ENCODE data around the gene PTPRT. TPM values are rescaled to one million over a fixed set of nuclear protein-coding genes. Genes with fewer than 3 reads are reported as not detected.

Gene PTPRT
- polyA plus RNA-seq, 1 donor from 2014 or later: not detected

DNA sequence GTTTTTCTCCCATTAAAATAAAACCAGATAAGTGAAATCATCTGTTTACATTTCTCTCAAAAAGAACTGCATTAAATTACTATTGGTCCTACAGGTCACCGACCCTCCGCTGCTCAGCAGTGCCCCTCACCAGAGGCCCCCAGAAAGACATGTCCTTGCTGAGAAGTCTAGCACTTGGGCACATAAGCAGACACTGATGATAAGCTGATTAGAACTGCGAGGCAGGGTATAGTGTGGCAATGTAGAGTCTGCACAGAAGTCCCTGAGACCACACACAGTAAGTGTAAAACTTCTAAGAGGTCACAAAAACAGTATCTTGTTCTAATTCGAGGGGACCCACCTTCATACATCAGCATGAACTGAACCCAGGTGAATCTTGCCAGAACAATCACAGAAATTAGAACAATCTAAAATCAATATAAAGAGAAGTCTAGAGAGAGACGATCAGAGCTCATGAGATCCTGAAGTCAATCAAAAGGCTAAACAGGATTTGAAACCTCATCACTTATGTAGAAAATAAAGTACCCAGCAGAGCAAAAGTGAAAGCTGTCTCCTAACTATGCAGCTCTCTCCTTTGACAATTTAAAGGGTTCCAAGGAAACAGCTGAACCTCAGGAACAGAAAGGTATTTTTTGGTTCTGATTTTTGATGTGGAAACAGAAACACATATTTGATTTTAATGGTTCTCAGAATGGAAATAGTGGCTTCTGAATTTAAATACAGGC is 182.9 kb downstream of the PTPRT start:
- Mint-ChIP-seq H3K27me3 (peaks cover 2% of the 10 kb centered on the region), H3K4me3 (no peak overlapping the region), H3K9me3 (peaks cover 0 to 3% (median 0%) of the 10 kb centered on the region in 3 donors), H3K36me3 (peaks cover 4% of the 10 kb centered on the region), H3K27ac (no peak overlapping the region), H3K4me1 (no peaks in the 10 kb centered on the region)

DNA sequence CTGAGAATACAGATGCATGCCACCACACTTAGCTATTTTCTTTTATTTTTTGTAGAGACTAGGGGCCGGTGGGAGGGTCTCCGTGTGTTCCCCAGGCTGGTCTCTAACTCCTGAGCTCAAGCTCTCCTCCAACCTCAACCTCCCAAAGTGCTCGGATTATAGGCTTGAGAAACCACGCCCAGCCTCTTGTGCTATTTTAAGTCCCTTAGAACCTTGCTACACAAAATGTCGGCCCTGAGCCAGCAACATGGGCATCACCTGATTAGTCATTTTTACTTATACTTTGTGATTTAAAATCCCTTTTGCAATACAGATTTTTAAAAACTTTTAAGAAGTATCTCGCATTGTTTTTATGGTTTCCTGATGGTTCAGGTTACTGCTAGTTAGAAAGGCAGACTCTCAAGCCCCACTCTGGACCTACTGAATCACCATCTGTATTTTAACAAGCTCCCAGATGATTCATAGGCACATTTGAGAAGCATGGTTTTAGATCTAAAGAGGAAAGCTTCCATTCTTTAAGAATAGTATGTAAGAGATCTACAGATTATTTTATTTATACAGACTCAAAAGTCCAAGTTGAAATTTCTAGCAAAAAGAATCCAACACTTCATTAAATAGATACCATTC is 186.3 kb downstream of the PTPRT start:
- H3K36me3 Mint-ChIP-seq: peaks cover 1% of the 10 kb centered on the region
- no peak overlapping the region for H3K4me3 Mint-ChIP-seq

DNA sequence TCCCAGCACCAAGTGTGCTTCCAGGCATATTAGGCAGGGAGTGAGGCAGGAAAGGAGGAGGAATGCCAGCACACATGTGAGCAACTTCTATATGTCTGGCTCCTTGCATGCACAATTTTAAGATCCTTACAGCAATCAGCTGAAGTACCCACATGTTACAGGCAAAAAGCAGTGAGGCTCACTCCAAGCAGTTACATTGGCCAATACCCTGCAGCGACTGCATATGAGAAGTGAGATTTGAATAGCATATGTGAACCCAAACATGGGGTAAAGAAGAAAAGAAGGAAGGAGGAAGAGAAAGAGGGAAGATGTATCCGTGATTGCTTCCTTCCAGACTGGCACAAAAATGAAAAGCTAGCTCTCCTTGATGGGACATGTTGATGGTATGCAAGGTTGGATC is 193.6 kb downstream of the PTPRT start:
- no peaks in the 10 kb centered on the region for H3K36me3 Mint-ChIP-seq
- H3K27ac Mint-ChIP-seq: no peak overlapping the region
- H3K4me1 Mint-ChIP-seq: no peaks in the 10 kb centered on the region
- peaks cover 0 to 7% (median 3%) of the 10 kb centered on the region in 3 donors for H3K9me3 Mint-ChIP-seq
- no peak overlapping the region for H3K4me3 Mint-ChIP-seq
- H3K27me3 Mint-ChIP-seq: no peaks in the 10 kb centered on the region

More for the DNA sequence above, 186.3 kb downstream of the PTPRT start:
- Mint-ChIP-seq H3K27ac (no peak overlapping the region), H3K27me3 (peaks cover 2% of the 10 kb centered on the region), H3K9me3 (peaks cover 0 to 2% (median 2%) of the 10 kb centered on the region in 3 donors), H3K4me1 (no peaks in the 10 kb centered on the region)

DNA sequence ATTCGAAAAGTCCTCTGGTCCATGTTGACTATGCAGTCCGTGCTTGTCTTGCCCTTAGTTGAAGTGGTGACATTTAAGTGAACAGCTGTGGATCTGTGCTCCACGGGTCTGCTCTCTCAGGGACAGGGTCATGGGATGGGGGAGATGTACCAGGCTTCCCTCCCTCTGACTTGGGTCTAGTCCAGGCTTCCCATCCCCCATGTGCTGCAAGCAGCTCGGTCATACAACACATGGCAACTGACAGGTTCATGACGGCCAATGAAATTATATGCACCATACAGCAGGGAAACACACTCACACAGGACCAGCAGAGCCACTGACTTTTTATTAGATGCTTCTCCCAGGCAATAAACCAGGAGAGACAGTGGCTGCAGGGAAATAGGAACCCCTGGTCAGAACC is 201.4 kb downstream of the PTPRT start:
- Mint-ChIP-seq H3K4me3 (no peak overlapping the region), H3K27ac (no peak overlapping the region), H3K36me3 (peaks cover 1% of the 10 kb centered on the region), H3K4me1 (peaks cover 0 to 2% (median 0%) of the 10 kb centered on the region in 3 donors), H3K27me3 (no peaks in the 10 kb centered on the region), H3K9me3 (peaks cover 0 to 3% (median 1%) of the 10 kb centered on the region in 3 donors)

DNA sequence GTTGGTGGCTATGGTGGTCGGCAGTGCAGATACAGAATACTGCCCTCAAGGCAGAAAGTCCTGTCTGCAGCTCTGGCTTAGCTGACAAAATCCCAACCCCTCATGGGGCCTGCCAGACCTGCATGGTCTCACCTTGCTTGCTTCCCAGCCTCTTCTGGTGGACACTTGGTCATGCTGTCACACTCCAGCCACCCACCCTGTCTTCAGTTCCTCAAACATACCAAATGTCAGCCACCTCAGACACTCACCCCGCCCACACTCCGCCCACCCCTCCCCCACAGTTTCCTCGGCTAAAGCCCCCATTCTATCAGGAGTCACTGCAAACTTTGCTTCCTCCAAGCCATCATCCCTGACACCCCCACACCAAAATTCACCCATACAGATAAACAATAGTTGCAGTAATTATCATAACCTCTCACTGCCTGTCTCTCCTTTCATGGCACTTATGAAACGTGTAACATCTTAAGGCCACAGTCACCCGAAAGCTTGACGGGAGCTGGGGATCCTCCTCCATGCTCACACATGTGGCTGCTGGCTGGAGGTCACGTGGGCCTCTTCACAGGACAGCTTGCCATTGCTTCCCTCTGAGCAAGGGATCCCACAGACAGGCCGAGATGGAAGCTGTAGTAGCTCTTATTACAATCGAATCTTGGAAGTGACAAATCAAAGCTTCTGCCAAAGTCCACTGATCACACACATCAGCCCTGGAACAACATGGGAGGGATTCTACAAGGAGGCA is 202.2 kb downstream of the PTPRT start:
- H3K4me3 Mint-ChIP-seq: no peak overlapping the region
- H3K4me1 Mint-ChIP-seq: peaks cover 0 to 2% (median 0%) of the 10 kb centered on the region in 3 donors
- peaks cover 1% of the 10 kb centered on the region for H3K36me3 Mint-ChIP-seq
- H3K27ac Mint-ChIP-seq: no peak overlapping the region
- H3K9me3 Mint-ChIP-seq: peaks cover 0 to 3% (median 1%) of the 10 kb centered on the region in 3 donors
- H3K27me3 Mint-ChIP-seq: no peaks in the 10 kb centered on the region

DNA sequence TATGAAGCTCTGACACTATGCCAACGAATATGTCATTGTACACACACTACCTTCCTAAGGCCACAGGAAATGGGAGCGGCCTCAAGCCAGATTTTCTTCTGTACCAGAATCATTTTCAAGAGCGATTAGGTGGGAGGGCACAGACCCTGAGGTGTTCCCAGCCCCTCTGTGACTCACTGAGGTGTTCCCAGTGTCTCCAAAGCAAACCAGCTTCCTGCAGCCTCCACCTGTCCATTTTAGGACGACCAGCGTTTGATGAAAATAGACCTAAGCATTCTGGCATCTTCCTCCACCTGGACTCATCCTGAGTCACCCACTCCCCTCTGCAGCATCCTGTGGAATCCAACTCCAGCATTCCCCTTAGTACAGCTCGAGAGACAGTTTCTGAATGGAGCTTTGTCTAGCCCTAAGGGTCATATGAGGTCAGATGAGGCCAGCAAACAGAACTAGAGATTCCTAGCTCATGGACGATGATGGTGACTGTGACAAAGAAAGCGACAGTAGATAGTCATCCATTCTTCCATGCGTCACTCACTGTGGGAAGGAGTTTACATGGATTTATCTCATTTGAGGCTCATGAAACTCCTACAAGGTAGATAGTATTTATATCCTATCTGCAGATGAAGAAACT is 203.4 kb downstream of the PTPRT start:
- Mint-ChIP-seq H3K27ac (no peak overlapping the region), H3K4me1 (peaks cover 0 to 2% (median 0%) of the 10 kb centered on the region in 3 donors), H3K4me3 (no peak overlapping the region), H3K27me3 (no peaks in the 10 kb centered on the region), H3K36me3 (peaks cover 1% of the 10 kb centered on the region), H3K9me3 (peaks cover 1 to 3% (median 3%) of the 10 kb centered on the region in 3 donors)

DNA sequence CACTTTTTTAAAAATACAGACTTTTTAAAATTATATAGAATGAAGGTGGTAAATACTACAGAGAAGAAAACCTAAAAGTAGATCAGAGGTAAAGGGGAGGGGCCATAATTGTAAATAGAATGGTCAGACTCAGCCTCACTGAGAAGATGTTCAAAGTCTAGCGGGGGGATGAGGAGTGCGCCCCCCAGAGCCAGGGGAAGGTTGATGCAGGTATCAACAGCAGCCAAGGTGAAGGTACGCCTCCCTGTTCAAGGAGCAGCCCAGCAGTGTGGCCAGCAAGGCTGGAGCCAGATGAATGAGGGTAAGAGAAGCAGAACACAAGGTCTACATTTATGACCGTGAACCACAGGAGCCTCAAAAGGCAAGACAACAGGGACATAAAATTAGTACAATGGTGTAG is 204.1 kb downstream of the PTPRT start:
- no peaks in the 10 kb centered on the region for H3K27me3 Mint-ChIP-seq
- peaks cover 1% of the 10 kb centered on the region for H3K36me3 Mint-ChIP-seq
- no peak overlapping the region for H3K27ac Mint-ChIP-seq
- H3K9me3 Mint-ChIP-seq: peaks cover 1 to 3% (median 3%) of the 10 kb centered on the region in 3 donors
- H3K4me3 Mint-ChIP-seq: no peak overlapping the region
- H3K4me1 Mint-ChIP-seq: peaks cover 0 to 2% (median 0%) of the 10 kb centered on the region in 3 donors

DNA sequence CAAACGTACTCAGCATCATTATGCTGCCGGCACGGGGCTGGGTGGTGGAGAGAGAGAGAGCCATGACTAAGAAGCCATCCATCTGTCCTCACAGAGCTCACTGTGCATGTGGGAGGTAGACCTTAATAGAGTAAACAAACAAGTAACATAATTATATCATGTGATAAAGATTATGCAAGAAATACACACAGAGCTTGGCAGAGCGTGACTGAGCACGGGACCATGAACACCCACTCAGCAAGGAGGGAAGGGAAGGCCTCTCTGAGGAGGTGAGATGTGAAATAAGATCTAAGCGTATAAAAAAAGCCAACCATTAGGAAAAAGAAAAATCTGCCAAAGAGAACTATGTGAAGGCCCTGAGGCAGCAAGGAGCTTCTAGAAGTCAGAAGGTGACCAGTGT is 207.5 kb downstream of the PTPRT start:
- peaks cover 1 to 10% (median 4%) of the 10 kb centered on the region in 3 donors for H3K9me3 Mint-ChIP-seq
- no peak overlapping the region for H3K27ac Mint-ChIP-seq
- no peak overlapping the region for H3K4me3 Mint-ChIP-seq
- no peaks in the 10 kb centered on the region for H3K27me3 Mint-ChIP-seq
- peaks cover 1% of the 10 kb centered on the region for H3K36me3 Mint-ChIP-seq
- H3K4me1 Mint-ChIP-seq: peaks cover 0 to 2% (median 0%) of the 10 kb centered on the region in 3 donors

DNA sequence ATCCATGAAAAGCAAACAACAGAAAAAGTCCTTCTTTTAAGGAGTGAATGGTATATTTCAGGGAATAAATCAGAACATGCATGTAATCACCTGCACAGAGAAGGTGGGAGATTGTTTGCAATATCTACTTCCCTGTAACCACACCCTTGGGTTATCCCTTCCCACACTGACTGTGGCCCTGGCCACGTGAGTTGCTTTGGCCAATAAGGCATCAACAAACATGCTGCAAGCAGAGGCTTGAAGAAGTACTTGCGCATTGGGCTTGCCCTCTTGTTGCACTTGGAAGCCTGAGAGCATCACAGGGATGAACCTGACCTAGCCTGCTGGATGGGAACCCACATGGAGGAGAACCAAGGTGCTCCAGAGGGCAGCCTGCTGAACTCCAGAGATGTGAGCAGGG is 208.5 kb downstream of the PTPRT start:
- Mint-ChIP-seq H3K27ac (no peak overlapping the region), H3K27me3 (no peaks in the 10 kb centered on the region), H3K4me1 (peaks cover 0 to 2% (median 0%) of the 10 kb centered on the region in 3 donors)

DNA sequence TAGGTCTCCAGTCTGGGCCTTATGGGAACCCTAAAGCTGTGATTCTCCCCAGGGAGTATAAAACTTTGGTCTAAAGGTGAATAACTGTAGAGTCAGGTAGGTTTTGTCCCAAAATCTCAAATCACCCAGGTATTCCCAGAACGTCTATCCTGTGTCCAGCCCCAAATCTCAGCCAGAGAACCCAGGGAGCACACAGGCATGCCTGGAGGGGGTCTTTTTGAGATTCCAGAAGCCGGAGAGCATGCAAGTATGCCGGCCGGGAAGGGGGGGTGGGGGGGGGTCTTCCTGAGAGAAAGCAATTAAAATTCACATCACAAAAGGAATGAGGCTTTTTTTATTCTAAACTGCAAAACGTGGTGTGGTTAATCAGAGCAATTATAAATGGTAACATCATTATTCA is 210.0 kb downstream of the PTPRT start:
- Mint-ChIP-seq H3K4me3 (no peak overlapping the region), H3K4me1 (peaks cover 0 to under 1% (median 0%) of the 10 kb centered on the region in 3 donors), H3K36me3 (peaks cover under 1% of the 10 kb centered on the region), H3K27me3 (no peaks in the 10 kb centered on the region), H3K27ac (no peak overlapping the region), H3K9me3 (peaks cover 1 to 10% (median 4%) of the 10 kb centered on the region in 3 donors)

More for the DNA sequence above, 208.5 kb downstream of the PTPRT start:
- peaks cover 1% of the 10 kb centered on the region for H3K36me3 Mint-ChIP-seq
- H3K4me3 Mint-ChIP-seq: no peak overlapping the region
- H3K9me3 Mint-ChIP-seq: peaks cover 1 to 10% (median 4%) of the 10 kb centered on the region in 3 donors

DNA sequence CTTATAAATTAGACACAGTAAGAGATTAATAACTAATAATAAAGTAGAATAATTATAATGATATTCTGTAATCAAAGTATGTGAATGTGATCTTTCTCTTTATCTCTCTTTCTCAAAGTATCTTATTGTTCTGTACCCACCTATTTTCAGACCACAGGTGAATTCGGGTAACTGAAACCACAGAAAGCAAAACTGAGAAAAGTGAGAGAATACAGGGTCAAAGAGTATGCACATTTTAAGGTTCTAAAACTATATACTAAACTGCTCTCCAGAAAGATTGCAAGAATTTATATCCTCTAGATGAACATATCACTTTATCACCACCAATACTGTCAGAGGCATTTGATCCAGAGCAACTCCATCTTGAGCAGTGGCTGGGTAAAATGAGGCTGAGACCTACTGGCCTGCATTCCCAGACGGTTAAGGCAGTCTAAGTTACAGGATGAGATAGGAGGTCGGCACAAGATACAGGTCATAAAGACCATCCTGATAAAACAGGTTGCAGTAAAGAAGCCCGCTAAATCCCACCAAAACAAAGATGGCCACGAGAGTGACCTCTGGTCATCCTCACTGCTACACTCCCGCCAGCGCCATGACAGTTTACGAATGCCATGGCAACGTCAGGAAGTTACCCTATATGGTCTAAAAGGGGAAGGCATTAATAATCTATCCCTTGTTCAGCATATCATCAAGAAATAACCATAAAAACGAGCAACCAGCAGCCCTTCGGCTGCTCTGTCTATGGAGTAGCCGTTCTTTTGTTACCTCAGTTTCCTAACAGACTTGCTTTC is 211.3 kb downstream of the PTPRT start:
- Mint-ChIP-seq H3K27ac (no peak overlapping the region), H3K4me1 (no peaks in the 10 kb centered on the region), H3K36me3 (peaks cover 1% of the 10 kb centered on the region), H3K9me3 (peaks cover 2 to 10% (median 7%) of the 10 kb centered on the region in 3 donors), H3K4me3 (no peak overlapping the region), H3K27me3 (no peaks in the 10 kb centered on the region)

DNA sequence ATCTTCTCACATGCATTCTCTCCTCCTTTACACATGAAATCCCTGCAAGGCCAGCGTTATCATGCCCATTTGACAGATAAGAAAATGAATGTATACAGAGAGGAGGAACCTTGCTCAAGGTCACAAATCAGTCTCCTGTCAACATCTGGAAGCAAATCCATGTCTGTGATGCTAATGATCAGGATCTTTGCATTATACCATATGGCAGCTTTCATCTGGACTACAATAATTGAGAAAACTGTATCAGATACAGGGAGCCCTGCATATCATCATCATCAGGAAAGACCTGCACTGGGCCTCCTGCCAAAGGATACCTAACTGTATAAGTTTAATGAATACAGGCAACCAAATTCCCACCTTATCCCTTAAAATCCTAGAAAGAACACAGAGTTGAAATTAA is 213.7 kb downstream of the PTPRT start:
- Mint-ChIP-seq H3K4me3 (no peak overlapping the region), H3K27me3 (no peaks in the 10 kb centered on the region), H3K36me3 (peaks cover 1% of the 10 kb centered on the region), H3K27ac (no peak overlapping the region), H3K9me3 (peaks cover 3 to 13% (median 7%) of the 10 kb centered on the region in 3 donors), H3K4me1 (no peaks in the 10 kb centered on the region)

DNA sequence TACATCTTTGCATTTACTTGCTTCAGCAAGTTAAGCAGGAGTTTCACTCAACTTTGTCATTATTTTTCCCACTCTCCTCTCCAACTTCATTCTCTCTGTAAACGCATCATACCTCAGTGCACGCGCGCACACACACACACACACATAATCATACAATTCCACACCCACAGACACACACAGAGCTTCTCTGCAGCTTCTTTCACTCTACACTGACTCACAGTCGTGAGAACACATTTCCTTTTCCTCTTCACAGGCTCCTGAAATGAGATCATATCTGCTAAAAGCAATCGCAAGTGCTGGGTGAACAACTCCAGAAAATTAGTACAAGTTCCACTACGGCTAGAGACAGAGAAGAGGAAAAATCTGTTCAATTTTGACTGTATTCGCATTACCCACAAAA is 215.4 kb downstream of the PTPRT start:
- Mint-ChIP-seq H3K4me1 (no peaks in the 10 kb centered on the region), H3K36me3 (peaks cover 1% of the 10 kb centered on the region), H3K4me3 (no peak overlapping the region), H3K27ac (no peak overlapping the region), H3K9me3 (peaks cover 3 to 13% (median 7%) of the 10 kb centered on the region in 3 donors), H3K27me3 (no peaks in the 10 kb centered on the region)

DNA sequence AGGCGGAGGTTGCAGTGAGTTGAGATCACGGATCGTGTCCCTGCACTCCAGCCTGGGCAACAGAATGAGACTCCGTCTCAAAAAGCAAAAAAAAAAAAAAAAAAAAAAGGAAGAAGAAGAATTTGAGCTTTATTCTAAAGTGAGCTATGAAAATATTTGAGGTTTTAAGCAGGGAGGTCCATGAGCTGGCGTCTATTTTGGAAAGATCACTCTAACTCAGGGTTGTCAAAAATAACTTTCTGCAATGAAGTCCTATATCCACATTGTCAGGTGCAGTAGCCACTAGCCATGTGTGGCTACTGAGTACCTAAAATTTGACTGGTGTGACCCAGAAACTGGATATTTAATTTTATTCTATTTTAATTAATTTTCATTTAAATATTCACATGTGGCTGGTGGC is 217.1 kb downstream of the PTPRT start:
- peaks cover 5 to 11% (median 6%) of the 10 kb centered on the region in 3 donors for H3K9me3 Mint-ChIP-seq
- no peak overlapping the region for H3K4me3 Mint-ChIP-seq
- no peak overlapping the region for H3K27ac Mint-ChIP-seq
- peaks cover 0 to 2% (median 0%) of the 10 kb centered on the region in 3 donors for H3K4me1 Mint-ChIP-seq
- peaks cover 1% of the 10 kb centered on the region for H3K36me3 Mint-ChIP-seq
- H3K27me3 Mint-ChIP-seq: no peaks in the 10 kb centered on the region
